ENCODE data around the gene MAPRE2. TPM values are rescaled to one million over a fixed set of nuclear protein-coding genes. Genes with fewer than 3 reads are reported as not detected.

Gene MAPRE2
- total RNA-seq, 1 experiment from 2014 or later, result 9.1 TPM

DNA sequence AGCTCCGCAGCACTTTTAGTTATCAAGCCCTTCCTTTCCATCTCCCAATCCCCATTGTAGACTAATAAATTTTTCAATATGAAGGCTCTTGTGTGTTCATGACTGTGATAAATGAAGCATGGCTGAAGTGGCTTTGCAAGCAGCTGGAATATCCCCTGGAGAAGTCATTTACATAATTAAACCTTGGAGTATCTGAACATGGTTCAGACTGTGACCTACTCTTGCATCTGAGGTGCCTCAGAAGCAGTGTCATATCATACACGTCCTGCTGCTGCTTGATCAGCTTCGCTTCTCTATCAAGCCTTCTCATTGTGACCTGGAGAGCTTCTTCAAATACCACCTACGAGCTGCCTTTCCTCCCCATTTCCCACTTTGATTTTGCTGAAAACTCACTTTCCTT, 151.2 kb downstream of the MAPRE2 start:
- no peak for DNase-seq
- TF ChIP-seq, protein P1, sequence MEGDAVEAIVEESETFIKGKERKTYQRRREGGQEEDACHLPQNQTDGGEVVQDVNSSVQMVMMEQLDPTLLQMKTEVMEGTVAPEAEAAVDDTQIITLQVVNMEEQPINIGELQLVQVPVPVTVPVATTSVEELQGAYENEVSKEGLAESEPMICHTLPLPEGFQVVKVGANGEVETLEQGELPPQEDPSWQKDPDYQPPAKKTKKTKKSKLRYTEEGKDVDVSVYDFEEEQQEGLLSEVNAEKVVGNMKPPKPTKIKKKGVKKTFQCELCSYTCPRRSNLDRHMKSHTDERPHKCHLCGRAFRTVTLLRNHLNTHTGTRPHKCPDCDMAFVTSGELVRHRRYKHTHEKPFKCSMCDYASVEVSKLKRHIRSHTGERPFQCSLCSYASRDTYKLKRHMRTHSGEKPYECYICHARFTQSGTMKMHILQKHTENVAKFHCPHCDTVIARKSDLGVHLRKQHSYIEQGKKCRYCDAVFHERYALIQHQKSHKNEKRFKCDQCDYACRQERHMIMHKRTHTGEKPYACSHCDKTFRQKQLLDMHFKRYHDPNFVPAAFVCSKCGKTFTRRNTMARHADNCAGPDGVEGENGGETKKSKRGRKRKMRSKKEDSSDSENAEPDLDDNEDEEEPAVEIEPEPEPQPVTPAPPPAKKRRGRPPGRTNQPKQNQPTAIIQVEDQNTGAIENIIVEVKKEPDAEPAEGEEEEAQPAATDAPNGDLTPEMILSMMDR (conservative IDR thresholded peaks at IDR 0.05), result no peak
- TF ChIP-seq EZH2 (IDR thresholded peaks at IDR 0.05; ENCODE audit: low read depth), result no peak
- CTCF ChIA-PET, result no interaction called here
- Histone ChIP-seq H3K9me3 (ENCODE audit: insufficient read depth, low read depth) (no peaks in the 10 kb centered on the region), H3F3A (ENCODE audit: insufficient read depth, low read depth) (no peaks in the 10 kb centered on the region), H3K9me2 (ENCODE audit: insufficient read depth) (no peaks in the 10 kb centered on the region), H3K79me2 (ENCODE audit: low read depth) (no peaks in the 10 kb centered on the region), H3K4me2 (no peak overlapping the region), H3K4me1 (replicated peaks; ENCODE audit: insufficient read depth) (no peaks in the 10 kb centered on the region), H3K36me3 (ENCODE audit: low read depth) (no peaks in the 10 kb centered on the region), H4K20me1 (ENCODE audit: insufficient read depth) (no peaks in the 10 kb centered on the region), H3K27ac (no peak overlapping the region), H3K4me3 (no peak overlapping the region), H3K27me3 (ENCODE audit: insufficient read depth, low read depth) (no peaks in the 10 kb centered on the region), H2AFZ (no peak overlapping the region)
- POLR2A ChIA-PET (ENCODE audit: unreplicated experiment), result no interaction called here
- no TSS peak for BruUV-seq (replicated peaks)
- intact Hi-C loops (cut with micrococcal nuclease; ENCODE audit: unreplicated experiment), result no loop called here

Other genes with a start within 250 kb of the MAPRE2 start
- 8.1 and 9.3 TPM in 2 replicates for gene ZNF397, start 199.6 kb downstream of the MAPRE2 start, total RNA-seq (2021)
- 16.9 and 18.5 TPM in 2 replicates for gene ZSCAN30, start 248.8 kb downstream of the MAPRE2 start, total RNA-seq (2021)

Data from PC-9 (cell line).